ENCODE measurements around the gene UST.

The UST gene

DNA sequence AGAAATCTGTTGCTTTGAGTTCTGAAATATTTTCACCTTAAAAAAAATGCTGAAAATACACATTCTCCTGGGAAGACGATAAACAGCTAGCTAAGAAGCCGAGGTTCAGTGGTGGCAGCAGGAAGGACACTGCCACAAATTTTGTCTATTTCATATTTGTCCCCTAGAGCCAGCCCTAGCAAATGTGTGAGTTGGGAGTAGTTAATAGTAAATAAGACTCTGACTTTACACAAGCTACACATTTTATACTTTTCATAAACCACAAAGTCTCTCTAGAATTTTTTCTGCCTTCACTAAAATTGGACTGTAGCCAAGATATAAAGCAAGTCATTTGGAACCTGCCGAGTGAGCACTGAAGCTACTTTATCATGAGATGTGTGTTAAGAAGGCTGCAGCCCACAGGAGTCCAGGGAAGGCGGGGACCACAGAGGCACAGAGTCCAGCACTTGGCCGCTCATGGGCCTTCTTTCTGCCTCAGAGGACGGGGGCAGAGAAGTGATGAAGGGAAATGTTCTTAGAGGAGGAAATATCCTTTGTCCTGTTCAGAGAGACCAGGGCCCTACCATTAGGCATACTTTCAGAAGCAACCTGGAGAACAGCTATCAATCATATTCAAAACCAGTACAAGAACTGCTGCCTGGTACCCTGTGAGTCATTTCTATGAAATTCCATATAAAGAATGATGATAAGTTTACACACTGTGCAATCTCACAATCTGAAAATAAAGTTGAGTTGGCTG, 329.0 kb downstream of the UST start:
- DNase-seq (ENCODE audit: extremely low read depth, low read depth), result no peak

DNA sequence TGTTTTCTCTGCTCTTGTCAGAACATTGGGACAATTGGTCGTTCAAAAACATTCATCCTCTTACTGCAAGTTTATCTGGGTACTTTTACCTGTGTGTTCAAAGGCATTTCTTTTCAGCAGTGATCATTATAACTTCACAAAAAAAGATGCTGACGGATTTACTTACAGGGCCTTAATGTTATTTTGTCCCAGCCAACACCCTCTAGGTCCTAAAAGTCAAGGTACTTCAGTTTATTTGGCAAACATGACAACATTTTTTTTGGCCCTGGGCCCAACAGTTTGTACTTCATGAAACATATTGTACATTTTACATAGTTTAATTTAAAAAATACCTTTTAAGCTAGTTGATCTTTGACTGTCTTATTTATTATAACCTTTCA, 329.5 kb downstream of the UST start:
- TF ChIP-seq, protein P1, sequence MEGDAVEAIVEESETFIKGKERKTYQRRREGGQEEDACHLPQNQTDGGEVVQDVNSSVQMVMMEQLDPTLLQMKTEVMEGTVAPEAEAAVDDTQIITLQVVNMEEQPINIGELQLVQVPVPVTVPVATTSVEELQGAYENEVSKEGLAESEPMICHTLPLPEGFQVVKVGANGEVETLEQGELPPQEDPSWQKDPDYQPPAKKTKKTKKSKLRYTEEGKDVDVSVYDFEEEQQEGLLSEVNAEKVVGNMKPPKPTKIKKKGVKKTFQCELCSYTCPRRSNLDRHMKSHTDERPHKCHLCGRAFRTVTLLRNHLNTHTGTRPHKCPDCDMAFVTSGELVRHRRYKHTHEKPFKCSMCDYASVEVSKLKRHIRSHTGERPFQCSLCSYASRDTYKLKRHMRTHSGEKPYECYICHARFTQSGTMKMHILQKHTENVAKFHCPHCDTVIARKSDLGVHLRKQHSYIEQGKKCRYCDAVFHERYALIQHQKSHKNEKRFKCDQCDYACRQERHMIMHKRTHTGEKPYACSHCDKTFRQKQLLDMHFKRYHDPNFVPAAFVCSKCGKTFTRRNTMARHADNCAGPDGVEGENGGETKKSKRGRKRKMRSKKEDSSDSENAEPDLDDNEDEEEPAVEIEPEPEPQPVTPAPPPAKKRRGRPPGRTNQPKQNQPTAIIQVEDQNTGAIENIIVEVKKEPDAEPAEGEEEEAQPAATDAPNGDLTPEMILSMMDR (IDR thresholded peaks at IDR 0.05; ENCODE audit: low read depth, low read length), result no peak
- no peak for DNase-seq (ENCODE audit: extremely low read depth, low read depth)

More for the DNA sequence above, 329.0 kb downstream of the UST start:
- TF ChIP-seq, protein P1 (IDR thresholded peaks at IDR 0.05; ENCODE audit: low read depth, low read length), result no peak

DNA sequence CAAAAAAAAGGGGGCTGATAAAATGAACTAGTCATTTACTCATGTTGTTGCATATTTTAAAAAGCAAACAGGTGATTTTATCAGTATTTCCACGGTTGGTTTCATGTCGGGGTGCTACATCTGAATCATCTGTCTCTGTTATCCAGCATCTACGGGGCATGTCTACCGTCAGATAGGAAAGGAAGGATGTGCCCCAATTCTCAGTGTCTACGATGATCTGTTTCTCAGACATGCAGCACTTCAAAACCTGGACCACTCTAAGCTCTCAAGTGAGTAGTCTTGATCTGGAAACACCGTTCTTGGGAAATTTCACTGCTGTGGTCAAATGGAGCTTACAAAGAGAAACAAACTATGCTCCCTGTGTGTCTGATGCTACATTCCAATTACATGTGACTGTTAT, 330.4 kb downstream of the UST start:
- no peak for DNase-seq (ENCODE audit: extremely low read depth, low read depth)
- TF ChIP-seq, protein P1 (IDR thresholded peaks at IDR 0.05; ENCODE audit: low read depth, low read length), result no peak

DNA sequence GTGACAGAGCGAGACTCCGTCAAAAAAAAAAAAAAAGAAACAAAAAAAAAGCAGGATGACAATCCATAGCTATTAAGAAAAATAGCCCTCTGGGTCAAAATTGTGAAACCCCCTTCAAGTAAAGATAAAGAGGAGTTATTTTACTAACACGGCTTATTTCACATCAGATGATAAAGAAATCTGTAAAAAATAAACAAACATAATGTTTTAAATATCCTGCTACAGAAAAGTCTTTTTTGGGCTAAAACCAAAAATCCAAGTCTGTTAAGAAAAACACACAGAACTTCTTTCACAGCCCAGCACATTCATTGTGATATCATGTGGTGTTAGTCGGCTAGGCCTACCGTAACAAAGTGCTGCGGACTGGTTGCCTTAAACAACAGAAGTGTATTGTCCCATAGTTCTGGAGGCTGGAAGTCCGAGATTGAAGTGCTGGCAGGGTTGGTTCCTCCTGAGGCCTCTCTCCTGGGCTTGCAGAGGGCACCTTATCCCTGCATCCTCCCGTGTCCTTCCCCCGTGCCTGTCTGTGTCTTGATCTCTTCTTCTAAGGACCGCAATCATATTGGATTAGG, 331.5 kb downstream of the UST start:
- DNase-seq (ENCODE audit: extremely low read depth, low read depth), result no peak
- TF ChIP-seq, protein P1 (IDR thresholded peaks at IDR 0.05; ENCODE audit: low read depth, low read length), result no peak

DNA sequence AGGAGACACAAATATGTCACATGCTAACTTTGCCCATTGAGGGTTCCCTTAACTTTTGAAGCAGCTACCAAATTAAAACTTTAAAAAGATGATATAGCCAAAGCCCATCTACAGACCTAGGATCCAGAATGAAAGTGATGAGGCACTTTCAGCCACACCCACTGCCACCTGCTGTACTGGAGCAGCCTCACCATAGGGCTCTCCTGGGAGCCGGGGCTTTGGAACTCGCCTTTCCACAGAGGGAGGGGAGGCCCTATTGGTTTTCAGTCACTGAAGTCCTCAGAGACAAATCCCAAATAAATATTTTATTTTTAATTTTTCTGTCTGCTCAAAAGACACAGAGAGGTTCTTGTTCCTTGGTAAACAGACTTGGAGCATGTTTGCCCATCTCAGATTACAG, 332.6 kb downstream of the UST start:
- no peak for DNase-seq (ENCODE audit: extremely low read depth, low read depth)
- TF ChIP-seq, protein P1 (IDR thresholded peaks at IDR 0.05; ENCODE audit: low read depth, low read length), result no peak

DNA sequence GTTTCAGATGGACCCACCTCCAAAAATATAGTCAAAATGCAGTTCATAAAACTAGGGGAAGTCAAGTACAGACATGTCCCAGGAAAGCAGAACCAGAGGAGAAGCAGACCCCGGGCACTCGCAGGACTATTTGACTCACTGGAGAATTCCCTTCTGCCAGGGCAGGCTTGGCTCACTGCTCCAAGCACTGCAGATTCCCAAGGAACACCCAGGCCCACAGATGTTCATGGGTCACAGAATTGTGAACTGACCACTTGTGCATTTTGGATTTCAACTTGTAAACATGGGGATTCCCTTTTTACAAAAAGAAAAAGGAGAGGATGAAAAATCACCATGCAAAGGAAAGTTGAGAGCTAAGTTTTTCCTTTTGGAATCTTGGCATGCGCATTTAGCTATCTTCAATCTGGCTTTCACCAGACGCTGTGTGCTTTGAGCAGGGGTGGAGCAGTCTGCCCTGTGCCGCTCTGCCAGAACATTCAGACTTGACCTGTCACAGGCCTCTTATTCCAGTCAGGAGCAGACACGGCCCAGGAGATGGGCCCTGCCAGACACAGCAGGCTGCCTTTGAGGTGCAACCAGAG, 333.2 kb downstream of the UST start:
- TF ChIP-seq, protein P1 (IDR thresholded peaks at IDR 0.05; ENCODE audit: low read depth, low read length), result no peak
- DNase-seq (ENCODE audit: extremely low read depth, low read depth), result peak; percentile 24

DNA sequence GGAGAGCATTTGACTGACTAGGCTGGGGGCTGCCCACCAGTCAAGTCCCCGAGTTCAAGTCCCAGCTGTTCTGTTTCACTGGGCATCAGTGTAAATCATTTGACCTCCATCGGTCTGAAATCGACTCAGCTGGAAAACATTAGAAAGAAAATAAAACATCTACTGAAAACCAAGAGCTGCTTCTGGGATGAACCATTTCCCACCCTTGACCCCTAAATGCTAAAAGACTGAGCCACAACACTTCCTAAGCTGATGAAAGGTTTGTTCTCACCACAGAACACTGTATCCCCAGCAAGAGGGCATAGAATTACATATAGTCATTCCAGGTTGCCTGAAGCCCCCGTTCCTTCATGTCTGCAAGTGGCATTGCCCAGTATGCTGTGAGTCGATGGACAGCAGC, 333.7 kb downstream of the UST start:
- DNase-seq (ENCODE audit: extremely low read depth, low read depth), result no peak
- TF ChIP-seq, protein P1 (IDR thresholded peaks at IDR 0.05; ENCODE audit: low read depth, low read length), result no peak
